AG04450 (cell line): ENCODE results near the gene POU2F1. TPM values are rescaled to one million over a fixed set of nuclear protein-coding genes. Genes with fewer than 3 reads are reported as not detected.

Source experiments
- CTCF ChIA-PET: fragments of 300-600, 350-600 bp; formaldehyde crosslinking; extraction: SDS; loops from one replicate; lab custom pipeline; 2022; ENCODE audit warnings: antibody characterized with exemption, inconsistent platforms; lab: Charles Lee
- POLR2A ChIA-PET: fragments of 350-600 bp; formaldehyde crosslinking; extraction: SDS; loops from one replicate; lab custom pipeline; 2021; ENCODE audit warnings: antibody characterized with exemption, inconsistent platforms; lab: Yijun Ruan, JAX
- DNase-seq: peaks from one replicate; pipeline ENCODE4 v3.0.0-alpha.2; 2011; ENCODE audit warnings: low read depth, low spot score
- H3K27ac ChIP-seq: one replicate; pipeline ENCODE4 v1.5.1; 2012; ENCODE audit warnings: low read depth, low read length, control low read depth
- H3K27me3 ChIP-seq: one replicate; pipeline ENCODE4 v1.6.0; 2012; ENCODE audit warnings: low read length; ENCODE audit not compliant: control insufficient read depth, insufficient read depth
- H3K4me3 ChIP-seq: 2 replicates; pipeline ENCODE4 v1.5.1; 2011; ENCODE audit warnings: mild to moderate bottlenecking, low read depth, low read length, control low read depth
- H3K9me3 ChIP-seq: 2 replicates; pipeline ENCODE4 v1.5.1; 2012; ENCODE audit warnings: low read length; ENCODE audit not compliant: control insufficient read depth, insufficient read depth
- polyA plus RNA-seq: library from polyadenylated mRNA; depleted of rRNA; stranded (reverse); fragments of >200 nt; gene quantifications from 2 replicates; pipeline ENCODE4 v1.2.3, GENCODE V29; 2011
- TF ChIP-seq, protein P1 (sequence below): IDR thresholded peaks from 2 replicates; pipeline ENCODE4 v1.5.1; 2011; ENCODE audit warnings: low read depth, low read length, control low read depth, inconsistent platforms

POU2F1 gene
- polyA plus RNA-seq, 1 experiment = 2.7 TPM

DNA sequence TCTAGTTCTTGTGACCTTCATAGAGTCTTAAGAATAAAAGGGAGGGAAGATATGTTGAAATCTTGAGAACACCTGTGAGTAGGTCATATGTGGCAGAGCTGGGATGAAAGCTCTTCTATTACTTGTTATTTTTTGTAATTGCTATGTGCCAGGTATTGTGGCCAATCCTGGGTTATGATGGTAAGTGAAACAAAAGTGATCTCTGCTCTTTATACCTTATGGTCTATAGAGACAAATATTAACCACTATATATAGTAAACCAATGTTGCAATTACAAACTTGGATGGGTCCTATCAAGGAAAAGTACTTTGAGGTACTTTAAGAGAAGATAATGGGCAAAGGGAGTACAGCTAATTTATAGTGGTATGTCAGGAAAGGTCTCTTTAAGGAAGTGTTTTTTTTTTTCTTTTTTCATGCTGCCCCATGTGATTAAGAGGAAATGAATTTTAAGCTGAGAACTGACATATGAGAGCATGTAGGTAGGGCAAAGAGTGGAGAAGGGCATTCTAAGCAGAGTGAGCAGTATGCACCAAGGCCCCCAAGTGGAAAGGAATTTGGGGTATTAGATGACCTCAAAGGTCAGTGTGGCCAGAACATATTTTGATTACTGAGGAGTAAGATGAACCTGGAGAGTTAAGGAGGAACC is 43.3 kb downstream of the POU2F1 start:
- CTCF ChIA-PET = interaction anchor here (2.3 to 7.3 kb wide), 4 partner anchors 44 to 276 kb away, joined by 11 to 68 read pairs (median 30); partner anchors contain the start of gene POU2F1
- DNase-seq = no peak
- POLR2A ChIA-PET = no interaction called here
- Histone ChIP-seq H3K27me3 (no peaks in the 10 kb centered on the region), H3K4me3 (no peak overlapping the region), H3K27ac (no peak overlapping the region), H3K9me3 (no peaks in the 10 kb centered on the region)
- TF ChIP-seq, protein P1, sequence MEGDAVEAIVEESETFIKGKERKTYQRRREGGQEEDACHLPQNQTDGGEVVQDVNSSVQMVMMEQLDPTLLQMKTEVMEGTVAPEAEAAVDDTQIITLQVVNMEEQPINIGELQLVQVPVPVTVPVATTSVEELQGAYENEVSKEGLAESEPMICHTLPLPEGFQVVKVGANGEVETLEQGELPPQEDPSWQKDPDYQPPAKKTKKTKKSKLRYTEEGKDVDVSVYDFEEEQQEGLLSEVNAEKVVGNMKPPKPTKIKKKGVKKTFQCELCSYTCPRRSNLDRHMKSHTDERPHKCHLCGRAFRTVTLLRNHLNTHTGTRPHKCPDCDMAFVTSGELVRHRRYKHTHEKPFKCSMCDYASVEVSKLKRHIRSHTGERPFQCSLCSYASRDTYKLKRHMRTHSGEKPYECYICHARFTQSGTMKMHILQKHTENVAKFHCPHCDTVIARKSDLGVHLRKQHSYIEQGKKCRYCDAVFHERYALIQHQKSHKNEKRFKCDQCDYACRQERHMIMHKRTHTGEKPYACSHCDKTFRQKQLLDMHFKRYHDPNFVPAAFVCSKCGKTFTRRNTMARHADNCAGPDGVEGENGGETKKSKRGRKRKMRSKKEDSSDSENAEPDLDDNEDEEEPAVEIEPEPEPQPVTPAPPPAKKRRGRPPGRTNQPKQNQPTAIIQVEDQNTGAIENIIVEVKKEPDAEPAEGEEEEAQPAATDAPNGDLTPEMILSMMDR = no peak

DNA sequence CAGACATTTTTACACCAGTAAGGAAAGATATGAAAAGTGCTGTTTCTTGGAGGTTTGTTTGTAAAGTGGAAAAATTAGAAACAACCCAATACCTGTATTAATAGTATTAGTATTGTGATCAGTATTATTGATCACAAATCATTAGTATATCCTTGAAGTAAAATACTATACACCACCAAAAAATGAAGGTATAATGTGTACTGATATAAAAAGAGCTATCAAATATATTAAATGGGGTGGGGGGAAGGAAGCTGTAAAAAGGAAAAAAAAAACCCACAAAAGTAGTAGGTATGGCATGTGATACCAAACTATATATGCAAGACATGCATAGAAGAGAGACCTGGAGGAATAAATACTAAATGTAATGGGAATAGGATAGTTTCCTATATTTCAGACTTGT is 46.3 kb downstream of the POU2F1 start:
- POLR2A ChIA-PET = interaction anchor here (0.9 kb wide), 1 partner anchor 175 kb away, joined by 3 read pairs; no protein-coding TSS in a partner anchor
- TF ChIP-seq, protein P1 = no peak
- DNase-seq = no peak
- Histone ChIP-seq H3K27ac (no peak overlapping the region), H3K27me3 (no peaks in the 10 kb centered on the region), H3K4me3 (no peak overlapping the region), H3K9me3 (no peaks in the 10 kb centered on the region)
- CTCF ChIA-PET = interaction anchor here (0.6 to 7.3 kb wide), 47 partner anchors 9 to 1307 kb away, joined by 3 to 105 read pairs (median 5); partner anchors contain the start of gene POU2F1

DNA sequence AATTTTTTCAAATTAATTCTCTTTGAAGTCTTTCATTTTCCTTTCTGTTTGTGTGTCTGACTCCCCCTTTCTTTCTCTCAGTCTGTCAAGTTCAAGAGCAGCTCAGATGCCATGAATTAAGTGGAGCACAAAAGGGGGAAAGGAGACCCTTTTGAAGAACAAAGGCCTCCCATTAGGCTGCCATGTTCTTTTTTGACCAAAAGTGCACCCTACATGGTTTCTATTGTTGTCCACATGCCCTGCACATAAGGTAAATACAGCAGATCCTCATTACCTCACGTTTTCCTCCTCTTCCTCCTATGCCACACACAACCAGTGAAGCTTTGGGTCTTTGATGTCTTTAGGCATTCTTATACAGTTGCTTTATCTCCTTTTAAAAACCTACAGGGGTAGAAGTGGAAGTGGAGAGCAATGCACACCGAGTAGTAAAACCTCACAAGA is 47.7 kb downstream of the POU2F1 start:
- no peak for DNase-seq
- ChIA-PET CTCF (interaction anchor here (0.6 to 7.3 kb wide), 38 partner anchors 10 to 1396 kb away, joined by 3 to 105 read pairs (median 4); no protein-coding TSS in a partner anchor), POLR2A (no interaction called here)
- TF ChIP-seq, protein P1 = no peak
- Histone ChIP-seq H3K27me3 (no peaks in the 10 kb centered on the region), H3K4me3 (no peak overlapping the region), H3K9me3 (no peaks in the 10 kb centered on the region), H3K27ac (no peak overlapping the region)

DNA sequence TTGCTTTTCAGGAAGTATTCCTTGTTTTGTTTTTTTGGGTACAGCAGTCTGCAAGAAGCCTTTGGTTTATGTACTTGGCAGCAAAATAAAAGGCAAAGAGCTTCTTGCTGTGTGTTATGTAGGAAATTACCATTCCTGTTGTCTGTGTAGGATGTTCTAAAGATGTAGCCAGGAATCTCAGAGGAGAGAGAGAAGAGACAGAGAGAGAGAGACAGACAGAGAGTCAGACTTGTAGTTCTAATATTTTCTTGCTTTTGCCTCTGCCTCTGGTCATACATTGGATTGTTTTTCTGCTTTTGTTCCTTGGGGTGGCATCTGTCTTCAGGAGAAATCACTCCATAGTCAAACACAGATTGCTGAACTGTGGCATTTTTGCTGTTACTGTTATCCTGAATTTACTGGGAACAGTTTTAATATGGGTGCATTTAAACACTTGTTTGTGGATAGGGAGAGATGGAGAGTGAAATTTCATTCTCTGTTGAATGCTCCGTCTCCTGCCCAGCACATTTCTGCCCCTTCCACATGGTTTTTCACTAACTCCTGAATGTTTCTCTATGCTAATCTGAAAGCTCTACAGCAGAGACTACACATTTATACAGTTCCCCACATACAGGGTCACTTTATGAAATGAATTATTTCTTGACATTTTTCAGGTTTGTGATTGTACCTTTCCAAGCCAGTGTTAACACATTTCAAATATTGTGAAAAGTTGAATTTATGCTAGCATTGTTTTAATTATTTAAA is 49.8 kb downstream of the POU2F1 start:
- Histone ChIP-seq H3K9me3 (no peaks in the 10 kb centered on the region), H3K4me3 (no peak overlapping the region), H3K27ac (no peak overlapping the region), H3K27me3 (no peaks in the 10 kb centered on the region)
- TF ChIP-seq, protein P1 = no peak
- CTCF ChIA-PET = interaction anchor here (0.6 to 7.3 kb wide), 13 partner anchors 10 to 815 kb away, joined by 3 to 105 read pairs (median 5); partner anchors contain the start of gene POU2F1
- no peak for DNase-seq
- POLR2A ChIA-PET = interaction anchor here (0.5 kb wide), 1 partner anchor 48 kb away, joined by 3 read pairs; no protein-coding TSS in a partner anchor
